ENCODE data around the gene APEX1.

- TF ChIP-seq GLIS3 (CRISPR knock-in tag; IDR thresholded peaks at IDR 0.05) = no peak
- no peak for TF ChIP-seq PPARA (CRISPR knock-in tag; IDR thresholded peaks at IDR 0.05; ENCODE audit: borderline replicate concordance)
- TF ChIP-seq RARB (CRISPR knock-in tag; IDR thresholded peaks at IDR 0.05) = no peak
- no peak for TF ChIP-seq PATZ1 (CRISPR knock-in tag; IDR thresholded peaks at IDR 0.05; ENCODE audit: borderline replicate concordance)
- no peak for TF ChIP-seq CSRNP3 (CRISPR knock-in tag; IDR thresholded peaks at IDR 0.05)
Observed at GRCh38 chr14:20428802-20429201, 26.2 kb upstream of the APEX1 start.

Measured in SK-N-SH treated with all-trans-retinoic acid at 6 μM for 48 hours (cell line).